NOMO-1 (cell line): ENCODE data around the gene RIOK2.
"Not testable (repeated sequence)": the region's sequence is repeated elsewhere in the genome, so short reads cannot be mapped to it uniquely, and the experiment has no call there.

Experiments
- DNase-seq, 2 experiments: peaks; one replicate each; lab custom pipeline; 2025; ENCODE audit not compliant: unreplicated experiment in 2 of 2; lab: John Stamatoyannopoulos, UW

Gene RIOK2

DNA sequence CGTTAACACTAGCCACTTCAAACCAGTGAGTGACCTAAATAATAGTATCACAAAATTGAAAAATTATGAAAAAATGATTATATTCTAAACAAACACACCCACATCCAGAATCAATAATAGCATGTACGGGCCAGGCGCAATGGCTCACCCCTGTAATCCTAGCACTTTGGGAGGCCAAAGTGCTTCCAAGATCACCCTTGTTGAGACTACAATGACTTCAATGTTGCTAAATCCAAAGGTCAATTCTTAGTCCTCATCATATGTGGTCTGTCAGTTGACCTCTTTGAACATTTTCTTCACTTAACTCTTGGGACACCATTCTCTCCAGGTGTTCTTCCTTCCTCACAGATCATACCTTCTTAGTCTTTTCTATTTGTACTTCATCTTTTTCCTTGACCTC, 11.3 kb downstream of the RIOK2 start:
- DNase-seq = no peak

DNA sequence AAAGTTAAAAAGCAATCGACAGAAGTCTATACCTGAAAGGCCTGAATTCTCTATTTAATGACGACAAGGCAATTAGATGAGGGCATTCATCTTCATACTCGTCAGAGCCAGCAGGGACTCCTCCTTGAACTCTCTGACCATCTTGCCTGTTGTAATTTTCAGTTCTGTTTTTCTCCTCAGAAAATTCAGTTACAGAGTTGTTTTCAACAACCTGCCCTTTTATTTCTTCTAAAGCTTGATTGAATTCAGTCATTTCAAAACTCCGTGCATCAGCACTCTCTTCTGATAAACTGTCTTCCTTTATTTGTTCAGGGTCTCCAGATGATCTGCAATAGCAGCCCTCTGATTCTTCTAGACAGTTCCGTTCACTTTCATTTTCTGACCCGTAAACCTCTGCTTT, 15.6 kb downstream of the RIOK2 start:
- peak in 1 of 2 experiments; percentile 58 for DNase-seq

DNA sequence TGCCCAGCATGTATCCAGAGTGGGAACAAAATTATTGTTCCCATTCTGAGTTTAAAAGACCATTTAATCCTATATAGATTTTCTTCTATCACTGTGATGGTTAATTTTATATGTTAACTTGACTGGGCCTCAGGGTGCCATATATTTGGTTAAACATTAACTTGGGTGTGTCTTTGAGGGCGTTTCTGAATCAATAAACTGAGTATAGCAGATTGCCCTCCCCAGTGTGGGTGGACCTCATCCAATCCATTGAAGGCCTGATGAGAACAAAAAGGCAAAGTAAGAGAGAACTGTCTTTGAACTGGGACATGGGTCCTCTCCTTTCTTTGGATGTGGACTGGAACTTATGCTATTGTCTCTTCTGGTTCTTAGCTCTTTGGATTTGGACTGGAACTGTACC, 17.3 kb downstream of the RIOK2 start:
- no peak for DNase-seq

DNA sequence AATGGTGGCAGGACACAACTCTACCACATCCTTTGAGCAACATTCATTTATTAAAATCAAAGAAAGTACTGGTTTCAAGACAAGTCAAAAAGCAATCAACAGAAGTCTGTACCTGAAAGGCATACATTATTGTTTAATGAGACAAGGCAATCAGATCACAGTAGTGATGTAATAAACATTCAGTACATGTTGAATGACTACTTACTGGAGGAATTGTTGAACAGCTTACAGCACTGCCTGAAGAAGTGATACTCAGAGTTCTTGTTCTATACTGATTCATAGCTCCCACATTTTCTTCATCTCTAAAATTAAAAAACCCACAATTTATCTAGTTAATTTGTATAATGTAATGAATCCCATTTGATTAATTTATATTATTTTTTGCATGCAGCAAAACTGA, 18.2 kb downstream of the RIOK2 start:
- no peak for DNase-seq

DNA sequence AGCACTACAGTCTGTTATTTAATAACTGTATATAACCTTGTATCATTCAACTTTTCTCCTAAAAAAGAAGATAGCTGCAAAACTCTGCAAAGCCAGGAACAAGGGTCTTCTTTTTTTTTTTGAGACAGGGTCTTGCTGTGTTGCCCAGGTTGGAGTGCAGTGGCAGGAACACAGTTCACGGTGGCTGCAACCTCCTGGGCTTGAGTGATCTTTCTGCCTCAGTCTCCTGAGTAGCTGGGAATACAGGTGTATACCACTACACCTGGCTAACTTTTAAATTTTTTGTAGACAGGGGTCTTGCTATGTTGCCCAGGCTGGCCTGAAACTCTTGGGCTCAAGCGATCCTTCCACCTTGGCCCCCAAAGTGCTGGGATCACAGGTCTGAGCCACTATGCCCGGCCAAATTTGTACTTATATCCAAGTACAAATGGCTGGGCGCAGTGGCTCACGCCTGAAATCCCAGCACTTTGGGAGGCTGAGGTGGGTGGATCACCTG, 19.2 kb downstream of the RIOK2 start:
- no peak for DNase-seq

DNA sequence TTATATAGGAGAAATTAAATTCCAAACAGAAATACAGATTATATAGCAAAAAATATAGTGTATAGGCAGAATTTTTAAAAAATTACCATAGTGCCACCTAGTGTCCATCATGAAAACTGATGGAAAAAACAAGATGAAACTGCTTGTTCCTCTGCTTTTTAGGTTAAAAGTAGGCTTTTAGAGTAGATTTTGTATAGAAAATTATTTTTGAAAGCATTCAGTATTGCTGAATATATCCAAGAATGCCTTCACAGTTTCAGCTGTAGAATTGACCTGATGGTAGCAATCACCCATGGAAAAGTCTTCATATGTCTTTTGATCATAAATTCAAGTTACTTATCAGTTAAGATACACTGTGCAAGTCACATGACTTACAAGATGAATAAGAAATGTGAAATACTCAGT, 19.7 kb downstream of the RIOK2 start:
- DNase-seq = peak; percentile 3 to 28

DNA sequence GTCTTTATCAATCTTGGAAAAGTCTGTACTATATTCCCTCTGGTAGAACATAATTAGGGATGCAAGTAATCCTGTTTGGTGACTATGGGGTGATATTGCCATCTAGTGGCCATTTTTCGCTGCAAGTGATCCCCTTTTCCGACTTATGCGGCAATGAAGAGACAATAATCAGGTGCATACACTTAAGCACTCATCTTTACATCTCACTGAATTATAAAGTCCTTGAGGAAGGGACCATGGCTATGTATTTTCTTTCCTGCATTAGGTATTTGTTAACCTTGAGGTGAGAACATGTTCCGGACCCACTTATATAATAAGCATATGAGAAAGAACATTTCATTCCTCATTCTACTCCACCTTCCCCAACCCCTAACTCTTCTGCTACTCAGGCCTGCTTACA, 21.0 kb downstream of the RIOK2 start:
- DNase-seq = peak; percentile 13 to 45

DNA sequence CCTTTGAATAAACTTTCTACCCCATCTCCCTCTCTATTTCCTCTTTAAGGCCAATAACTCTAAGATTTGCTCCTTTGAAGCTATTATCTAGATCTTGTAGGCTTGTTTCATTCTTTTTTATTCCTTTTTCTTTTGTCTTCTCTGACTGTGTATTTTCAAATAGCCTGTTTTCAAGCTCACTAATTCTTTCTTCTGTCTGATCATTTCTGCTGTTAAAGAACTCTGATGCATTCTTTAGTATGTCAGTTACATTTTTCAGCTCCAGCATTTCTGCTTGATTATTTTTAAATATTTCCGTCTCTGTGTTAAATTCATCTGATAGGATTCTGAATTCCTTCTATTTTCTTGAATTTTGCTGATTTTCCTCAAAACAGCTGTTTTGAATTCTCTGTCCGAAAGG, 25.4 kb downstream of the RIOK2 start:
- DNase-seq = no peak

DNA sequence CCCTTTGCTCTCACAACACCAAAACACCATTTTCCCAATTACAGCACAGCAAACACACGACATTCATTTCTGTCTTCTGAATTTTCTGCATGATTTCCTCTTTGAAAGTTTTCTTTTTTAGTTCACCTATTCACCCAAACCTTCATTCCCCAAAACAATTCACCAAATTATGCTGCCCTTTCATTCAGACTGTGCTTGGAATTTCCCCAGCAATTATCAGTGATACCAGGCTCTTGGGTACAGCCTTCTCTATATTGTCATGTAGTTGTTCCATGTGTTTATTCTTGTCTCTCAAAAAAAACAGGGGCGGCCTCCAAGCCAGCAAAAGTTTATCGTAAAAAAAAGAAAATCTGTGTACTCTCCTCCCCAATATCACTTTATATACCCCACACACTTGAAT, 31.7 kb downstream of the RIOK2 start:
- no peak for DNase-seq

DNA sequence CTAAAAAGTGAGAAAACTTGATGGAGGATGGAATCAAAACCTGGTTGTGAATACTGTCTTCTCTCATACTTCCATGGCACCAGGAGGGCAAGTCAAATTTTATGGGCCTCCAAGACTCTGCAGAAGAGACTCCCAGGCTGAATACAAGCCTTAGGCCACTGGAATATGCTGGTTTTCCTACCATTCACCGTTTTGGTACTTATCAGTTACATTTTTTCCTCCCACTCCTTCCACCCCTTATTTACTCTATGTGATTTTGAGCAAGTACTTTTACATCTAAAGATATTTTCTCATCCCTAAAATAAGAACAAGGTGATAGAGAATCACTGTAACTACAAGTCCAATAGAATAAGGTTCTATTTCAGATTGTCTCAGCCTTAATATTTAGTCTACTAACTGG, 32.6 kb downstream of the RIOK2 start:
- no peak for DNase-seq

DNA sequence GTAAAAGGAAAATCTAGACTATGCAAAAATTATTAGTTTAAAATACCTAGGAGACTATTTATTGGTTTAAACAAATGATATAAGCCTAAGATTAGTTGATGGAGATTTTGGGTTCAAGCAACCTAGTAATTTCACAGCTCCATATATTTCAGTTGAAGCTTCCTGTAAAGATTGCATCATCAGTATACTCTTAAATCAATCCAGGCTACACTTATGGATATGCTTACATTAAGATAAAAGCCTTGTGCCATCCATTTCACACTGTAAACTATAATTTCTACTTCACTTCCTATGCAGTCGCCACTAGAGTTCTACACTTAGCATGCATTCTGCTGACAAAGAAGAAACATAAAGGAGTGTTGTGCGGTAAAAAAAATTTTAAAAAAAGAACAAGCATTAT, 33.3 kb downstream of the RIOK2 start:
- DNase-seq = peak in 1 of 2 experiments; percentile 31

DNA sequence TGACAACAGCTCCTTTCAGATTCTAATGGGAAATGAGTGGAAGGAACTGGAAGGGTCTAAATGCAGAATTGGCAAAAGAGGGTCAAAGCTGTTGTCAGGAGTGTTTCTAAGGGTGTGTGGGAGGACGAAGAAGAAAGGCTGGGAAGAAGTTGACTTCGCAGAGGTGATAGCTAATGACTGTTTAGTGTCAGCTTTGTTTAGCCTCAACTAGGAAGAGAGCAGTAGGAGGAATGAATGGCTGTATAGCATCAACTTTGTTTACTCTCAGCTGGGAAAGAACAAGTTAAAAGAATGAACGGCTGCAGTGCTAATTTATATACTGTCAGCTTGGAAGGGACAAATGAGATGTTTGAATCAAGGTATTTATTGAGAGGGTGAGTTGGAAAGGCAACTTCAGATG, 34.8 kb downstream of the RIOK2 start:
- no peak for DNase-seq

DNA sequence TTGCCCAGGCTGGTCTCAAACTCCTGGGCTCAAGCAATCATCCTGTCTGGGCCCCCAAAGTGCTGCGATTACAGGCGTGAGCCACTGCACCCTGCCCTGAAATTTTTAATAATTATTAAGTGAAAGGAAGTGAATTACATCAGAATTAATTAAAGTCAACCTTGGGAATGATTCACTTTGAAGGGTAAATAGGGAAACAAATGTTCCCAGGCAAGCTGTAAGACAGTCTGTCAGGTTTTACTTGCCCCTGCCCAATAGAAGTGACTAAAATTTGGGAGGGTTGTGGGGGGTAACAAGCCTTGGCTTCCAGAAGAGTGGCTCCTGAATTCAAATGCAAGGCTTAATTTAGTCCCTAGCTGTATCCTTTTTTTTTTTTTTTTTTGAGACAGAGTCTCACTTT, 39.3 kb downstream of the RIOK2 start:
- DNase-seq = no peak

DNA sequence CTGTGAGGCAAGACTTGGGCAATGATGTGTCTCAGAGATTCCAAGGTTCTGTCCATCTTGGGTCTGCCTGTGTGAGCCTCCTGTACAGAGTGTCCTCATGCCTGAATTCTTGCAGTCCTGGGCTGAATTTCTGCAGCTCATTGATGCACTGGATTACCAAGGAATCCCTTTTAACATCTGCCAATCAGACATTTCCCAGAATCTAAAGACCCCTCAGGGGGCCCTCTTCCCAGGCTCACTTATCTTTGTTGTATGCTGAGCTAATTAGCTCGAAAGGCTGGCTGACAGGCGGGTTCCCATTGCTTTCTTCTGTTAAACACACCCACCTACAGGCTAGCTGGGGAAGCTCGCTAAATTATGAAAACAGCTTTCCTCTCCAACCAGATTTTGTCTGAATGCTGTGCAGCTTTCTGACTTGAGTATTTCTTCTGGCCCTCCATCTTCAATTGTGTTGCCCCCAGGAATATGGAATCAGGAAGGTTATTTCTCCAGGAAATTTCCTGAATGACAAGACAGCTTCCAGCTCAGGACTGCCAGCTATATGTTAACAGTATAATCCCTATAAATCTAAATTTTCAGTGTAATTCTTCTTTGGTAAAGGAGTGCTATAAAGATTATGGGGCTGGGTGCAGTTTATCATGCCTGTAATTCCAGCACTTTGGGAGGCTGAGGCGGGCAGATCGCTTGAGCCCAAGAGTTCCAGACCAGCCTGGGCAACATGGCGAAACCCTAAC, 40.4 kb downstream of the RIOK2 start, which contains the start of gene LIX1:
LIX1 (minus strand) TSS at position 91 of the 734 bp plus-strand sequence; CDS start at position 56, 35 bp downstream.
- peak; percentile 42 to 63 for DNase-seq

DNA sequence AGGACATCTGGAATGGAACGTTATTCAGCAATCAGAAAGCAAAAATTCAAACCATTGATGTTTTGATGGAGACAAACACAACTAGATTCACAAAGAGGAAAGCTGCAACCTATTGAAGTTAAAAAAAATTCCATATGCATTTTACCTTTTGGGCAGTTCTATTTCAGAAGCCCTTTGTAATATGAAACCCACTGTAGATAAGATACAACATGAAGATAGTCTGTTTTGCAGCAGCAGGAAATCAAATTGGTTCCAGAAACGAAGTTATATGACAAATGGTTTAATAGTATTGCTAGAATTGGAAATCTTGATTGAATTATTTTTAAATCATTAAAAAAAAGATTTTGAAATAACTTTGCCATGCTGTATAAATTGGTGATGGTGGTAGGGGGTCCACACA, 41.5 kb downstream of the RIOK2 start:
- DNase-seq = no peak

DNA sequence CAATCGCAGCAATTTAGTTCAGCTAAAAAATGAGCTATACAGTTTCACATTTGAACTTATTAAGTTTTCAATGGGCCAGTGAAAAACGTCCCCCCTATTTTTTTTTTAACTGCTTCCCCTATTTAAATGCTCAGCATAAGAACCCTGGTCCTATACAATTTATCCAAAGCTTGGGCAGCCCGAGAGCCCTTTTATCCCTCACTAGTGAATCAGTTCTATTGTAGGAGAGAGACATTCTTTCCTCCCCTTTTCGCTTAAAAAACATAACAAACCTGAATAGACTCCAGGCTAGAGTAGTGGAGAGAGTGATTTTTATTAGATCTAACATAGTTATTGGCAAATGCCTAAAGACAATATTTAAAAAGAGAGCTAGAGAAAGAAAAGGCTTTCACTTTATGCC, 42.0 kb downstream of the RIOK2 start:
- DNase-seq = no peak

DNA sequence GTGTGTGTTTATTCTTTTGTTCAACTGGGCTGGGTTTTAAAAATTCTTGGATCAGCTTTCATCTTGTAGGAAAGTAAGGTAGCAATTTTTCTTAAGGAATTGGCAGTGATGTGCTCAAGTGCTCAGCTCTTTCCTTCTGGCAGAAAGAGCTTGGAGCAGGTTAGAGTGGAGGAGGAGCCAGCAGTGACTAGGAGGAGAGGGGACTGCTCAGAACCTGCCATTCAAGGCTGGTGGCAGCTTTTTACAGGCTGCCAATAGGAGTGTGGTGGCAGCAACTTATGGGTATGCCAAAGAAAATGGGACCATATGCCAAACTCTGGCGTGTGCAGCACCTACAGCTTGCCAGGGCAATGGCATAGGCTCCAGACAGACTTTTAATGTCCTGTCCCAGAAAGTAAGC, 42.8 kb downstream of the RIOK2 start:
- DNase-seq = not testable (repeated sequence)

DNA sequence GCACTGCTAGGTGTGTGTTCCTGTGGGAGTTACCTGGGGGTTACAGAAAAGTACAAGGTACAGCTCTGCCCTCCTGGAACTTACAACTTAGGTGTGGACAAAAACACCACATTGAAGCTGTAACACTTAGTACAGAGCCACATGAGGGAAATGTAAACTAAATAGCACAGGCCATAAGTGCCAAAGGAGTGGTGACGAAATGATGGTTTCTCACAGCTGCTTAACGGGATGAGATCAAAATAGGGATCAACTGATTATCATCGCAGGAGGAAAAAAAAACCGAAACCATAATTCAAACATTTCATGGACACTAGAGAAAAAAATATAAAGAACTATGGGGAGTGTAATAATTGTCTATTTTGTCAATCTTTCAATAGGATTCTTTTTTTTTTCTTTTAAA, 46.6 kb downstream of the RIOK2 start:
- DNase-seq = no peak

DNA sequence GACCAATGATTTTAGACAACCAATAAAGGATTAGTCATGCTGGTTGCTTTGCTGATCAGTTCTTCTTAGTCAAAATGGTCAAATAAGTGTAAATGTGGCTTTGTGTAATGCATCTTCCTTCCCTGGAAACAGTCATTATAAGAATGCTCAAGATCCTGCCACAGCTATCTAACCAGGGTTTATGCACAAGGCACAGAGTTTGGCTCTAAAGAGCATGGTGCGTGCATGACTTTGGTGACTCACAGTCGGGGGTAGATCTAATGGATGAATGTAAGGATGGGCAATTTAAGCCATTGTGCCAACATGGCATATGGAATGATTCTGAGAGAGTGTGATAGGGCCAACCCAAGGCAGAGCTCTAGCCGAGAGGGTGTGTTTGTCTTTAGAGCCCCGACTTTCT, 47.2 kb downstream of the RIOK2 start:
- no peak for DNase-seq

DNA sequence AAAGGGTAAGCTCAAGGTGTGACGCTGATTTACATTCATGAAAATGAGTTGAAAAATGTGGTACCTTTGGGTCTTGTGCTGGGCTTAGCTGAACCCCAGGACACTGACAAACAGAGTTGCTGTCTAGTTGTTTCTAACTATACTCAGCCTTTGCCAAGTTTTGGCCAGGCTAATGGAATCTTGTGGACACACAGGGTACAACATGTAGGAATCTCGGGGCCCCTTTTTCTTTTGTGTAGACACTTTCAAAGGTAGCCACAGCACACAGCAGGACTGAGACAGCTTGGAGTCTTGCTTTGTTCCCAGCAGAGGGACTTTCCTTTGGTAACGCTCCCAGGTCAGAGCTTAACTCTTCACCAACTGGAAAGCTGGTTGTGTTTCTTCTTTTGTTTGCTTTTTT, 48.4 kb downstream of the RIOK2 start:
- DNase-seq = no peak

DNA sequence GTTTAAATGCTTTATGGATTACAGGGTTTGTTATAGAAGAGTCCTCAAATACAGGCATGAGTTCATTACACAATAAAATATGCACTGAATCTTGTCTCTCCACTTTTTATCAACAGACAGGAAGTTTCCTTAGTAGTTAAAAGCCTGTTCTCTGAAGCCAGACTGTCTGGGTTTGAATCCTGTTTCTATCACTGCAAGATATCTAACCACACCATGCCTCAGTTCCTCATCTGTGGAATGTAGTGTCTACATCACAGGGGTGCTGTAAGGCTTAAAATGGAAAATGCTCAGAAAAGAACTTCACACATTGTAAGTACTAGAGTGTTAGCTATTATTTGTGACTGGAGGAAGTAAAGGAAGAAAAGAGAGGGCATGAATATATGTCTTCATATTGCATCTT, 49.9 kb downstream of the RIOK2 start:
- peak in 1 of 2 experiments; percentile 47 for DNase-seq

DNA sequence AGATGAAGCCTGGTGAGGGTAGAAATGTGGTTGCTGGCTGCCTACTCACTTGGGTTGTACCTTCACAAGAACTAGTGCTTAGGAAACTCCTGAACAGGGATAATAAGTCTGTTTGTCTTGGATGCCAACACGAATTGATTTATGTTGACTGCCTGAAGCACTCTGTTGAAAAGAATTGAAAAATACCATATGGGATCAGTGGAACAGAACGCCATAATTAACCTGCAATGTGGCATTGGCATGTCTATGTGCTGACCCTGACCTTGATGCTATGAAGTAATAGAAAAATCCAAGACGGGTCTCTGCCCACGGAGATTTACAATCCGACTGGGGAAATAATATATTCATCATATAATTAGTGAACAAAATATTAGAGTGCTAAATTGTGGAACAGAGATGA, 51.1 kb downstream of the RIOK2 start:
- no peak for DNase-seq
